GF-D8 (cell line): ENCODE measurements around the gene DGKI.
A peak's percentile ranks its signal among the peaks of the same experiment; 100 is the strongest.

Source experiments
- DNase-seq: peaks from one replicate; lab custom pipeline; 2025; lab: John Stamatoyannopoulos, UW

The DGKI gene

DNA sequence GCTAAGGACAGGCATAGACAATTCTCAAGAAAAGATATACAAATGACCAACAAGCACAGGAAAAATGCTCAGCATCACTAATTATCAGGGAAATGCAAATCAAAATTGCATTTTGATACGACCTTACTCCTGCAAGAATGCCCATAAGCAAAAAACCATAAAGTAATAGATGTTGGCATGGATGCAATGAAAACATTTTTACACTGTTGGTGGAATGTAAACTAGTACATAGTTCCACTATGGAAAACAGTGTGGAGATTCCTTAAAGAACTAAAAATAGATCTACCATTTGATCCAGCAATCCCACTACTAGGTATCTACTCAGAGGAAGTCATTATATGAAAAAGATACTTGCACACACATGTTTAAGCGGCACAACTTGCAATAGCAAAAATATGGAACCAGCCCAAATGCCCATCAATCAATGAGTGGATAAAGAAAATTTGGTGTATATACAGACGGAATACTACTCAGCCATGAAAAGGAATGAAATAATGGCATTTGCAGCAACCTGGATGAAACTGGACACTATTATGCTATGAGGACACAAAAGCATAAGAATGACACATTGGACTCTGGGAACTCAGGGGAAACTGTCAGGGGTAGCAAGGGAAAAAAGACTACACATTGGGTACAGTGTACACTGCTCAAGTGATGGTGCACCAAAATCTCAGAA is 59.3 kb downstream of the DGKI start:
- no peak for DNase-seq

DNA sequence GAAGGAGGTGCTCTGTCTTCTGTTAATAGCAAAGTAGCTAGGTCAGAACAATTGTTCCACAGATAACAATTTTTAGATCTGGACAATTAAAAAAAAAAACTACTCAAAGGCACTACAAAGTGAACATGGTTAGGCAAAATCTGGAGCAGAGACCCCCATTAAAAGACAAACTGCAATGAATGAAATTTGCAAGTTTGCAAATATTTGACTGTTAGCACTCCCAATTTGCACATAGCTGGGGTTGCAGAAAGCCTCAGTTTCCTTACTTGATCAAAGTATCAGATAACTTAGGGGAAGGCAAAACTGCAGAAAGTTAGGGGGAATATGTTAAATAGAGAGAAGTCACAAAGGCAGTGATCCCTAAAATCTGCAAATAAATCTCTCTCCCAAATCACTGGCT is 68.3 kb downstream of the DGKI start:
- no peak for DNase-seq

DNA sequence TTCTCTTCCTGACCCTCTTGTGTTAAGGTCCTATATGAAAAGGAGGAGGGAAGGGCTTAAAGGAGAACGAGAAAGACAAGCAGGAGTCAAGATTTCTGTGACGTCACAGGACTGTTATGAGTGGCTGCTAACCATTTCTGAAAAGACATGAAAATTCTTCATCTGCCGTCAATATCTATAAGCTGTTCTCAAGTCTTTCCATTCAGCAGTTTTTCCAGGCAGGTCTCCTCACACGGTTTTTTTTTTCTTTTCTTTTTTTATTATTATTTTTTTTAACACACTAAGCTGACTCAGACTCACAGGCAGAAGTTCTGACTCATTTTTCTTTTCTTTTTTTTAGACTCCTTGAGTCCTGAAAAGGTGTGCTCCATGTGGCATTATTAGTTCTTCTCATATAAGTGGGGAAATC is 72.0 kb downstream of the DGKI start:
- DNase-seq = no peak

GRCh38 chr7:137772748-137773147 is 74.0 kb downstream of the DGKI start:
- no peak for DNase-seq

DNA sequence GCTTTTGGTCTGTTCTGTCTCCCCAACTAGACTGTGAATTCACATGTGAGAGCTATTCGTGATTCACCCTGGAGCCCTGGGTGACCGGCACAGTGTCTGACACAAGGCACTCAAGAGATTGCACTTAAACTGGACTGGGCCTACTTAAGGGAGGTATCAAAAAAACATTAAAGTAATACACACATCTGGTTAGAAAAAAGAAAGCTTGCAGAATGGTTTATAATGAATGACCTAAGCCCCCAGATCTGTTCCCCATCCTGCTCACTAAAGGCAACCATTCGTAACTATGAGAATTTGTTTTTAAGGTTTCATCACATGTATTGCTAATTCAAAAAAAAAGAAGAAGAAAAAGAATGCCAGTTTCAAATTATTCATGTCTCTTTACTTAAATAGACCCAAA is 74.5 kb downstream of the DGKI start:
- no peak for DNase-seq

GRCh38 chr7:137771679-137772078 is 75.1 kb downstream of the DGKI start:
- no peak for DNase-seq

- DNase-seq = no peak
Measured at GRCh38 chr7:137771273-137771672, 75.5 kb downstream of the DGKI start.

GRCh38 chr7:137768366-137768765 is 78.4 kb downstream of the DGKI start:
- DNase-seq = no peak

GRCh38 chr7:137762334-137762733 is 84.4 kb downstream of the DGKI start:
- no peak for DNase-seq

GRCh38 chr7:137760111-137760510 is 86.7 kb downstream of the DGKI start:
- DNase-seq = no peak

DNA sequence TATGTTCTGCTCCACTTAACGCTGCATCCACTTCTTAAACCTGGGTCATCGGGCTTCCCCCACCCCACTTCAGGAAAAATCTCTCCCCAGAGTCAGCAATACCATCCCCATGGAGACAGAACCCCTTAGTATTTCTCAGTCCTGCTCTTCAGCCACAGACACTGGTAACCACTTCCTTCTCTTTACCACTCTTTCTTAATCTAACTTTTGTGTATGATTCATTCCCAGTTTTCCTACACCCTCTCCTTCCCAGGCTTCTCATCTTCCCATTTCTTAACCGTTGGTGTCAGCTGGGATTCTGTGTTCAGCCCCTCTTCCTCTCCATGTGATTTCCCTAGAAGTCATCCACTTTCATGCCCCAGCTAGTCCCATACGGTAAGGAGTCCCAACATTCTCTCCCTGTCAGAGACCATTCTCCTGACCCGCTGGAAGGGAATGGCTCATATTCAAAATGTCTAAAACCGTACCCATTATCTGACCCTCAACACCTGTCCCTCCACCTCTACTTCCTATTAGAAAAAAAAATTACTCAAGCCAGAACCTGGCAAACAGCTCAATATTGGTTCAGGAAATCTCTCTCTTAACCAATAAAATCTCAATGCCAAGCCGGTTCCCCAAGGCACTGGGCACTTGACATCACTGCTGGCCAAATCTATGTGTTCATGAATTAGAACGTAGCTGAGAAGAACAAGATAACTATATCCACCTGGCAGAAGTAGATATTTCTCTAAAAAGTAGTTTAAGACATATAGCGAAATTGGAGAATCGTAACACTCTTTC is 89.4 kb downstream of the DGKI start:
- no peak for DNase-seq

- no peak for DNase-seq
Measured at GRCh38 chr7:137755846-137756651, 90.7 kb downstream of the DGKI start.

GRCh38 chr7:137755427-137755826 is 91.3 kb downstream of the DGKI start:
- peak; percentile 85 for DNase-seq

GRCh38 chr7:137753948-137754851 is 92.6 kb downstream of the DGKI start:
- DNase-seq = no peak

DNA sequence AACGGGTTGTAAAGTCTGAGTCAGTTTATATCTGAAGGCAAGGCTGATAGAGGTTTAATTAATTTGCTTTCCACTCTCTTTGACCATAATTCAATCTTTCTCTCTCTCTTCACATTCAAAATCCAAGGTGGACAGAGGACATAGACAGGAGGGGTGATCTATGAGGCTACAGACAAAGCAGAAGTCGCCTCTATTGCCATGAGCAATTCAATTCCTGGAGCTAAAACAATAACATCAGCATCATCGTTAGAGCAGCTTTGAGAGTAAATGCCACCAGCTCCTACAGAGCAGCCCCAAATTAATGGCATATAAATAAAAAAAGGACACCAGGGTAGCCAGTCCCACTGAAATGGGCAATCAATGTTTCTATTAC is 93.2 kb downstream of the DGKI start:
- DNase-seq = no peak

GRCh38 chr7:137753067-137753466 is 93.7 kb downstream of the DGKI start:
- no peak for DNase-seq

GRCh38 chr7:137751361-137752009 is 95.3 kb downstream of the DGKI start:
- no peak for DNase-seq

DNA sequence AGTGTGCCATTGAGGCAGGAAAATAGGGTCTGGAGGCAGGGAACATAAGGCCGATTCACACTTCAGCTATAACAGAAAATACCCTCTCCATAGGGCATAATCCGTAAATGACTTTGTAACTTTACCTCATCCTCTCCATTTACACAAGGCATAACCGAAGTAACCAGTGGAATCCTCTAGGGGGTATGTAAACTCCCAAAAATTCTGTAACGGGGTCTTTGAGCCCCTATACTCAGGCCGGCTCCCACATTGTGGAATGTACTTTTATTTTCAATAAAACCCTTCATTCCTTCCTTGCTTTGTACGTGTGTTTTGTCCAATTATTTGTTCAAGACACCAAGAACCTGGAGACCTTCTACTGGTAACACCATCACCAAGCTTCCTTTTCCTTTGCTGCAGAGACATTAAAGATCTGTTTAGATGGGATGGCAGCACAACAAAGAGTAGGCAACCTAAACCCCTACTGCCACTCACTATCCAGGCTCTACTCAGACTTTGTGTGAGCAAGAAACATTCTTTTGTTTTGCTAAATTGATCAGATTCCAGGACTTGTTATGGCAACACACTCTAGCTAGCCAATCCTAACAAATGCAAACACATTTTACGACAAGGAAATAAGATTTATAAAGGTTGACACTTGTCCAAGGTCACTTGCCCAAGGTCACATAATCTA is 99.3 kb downstream of the DGKI start:
- no peak for DNase-seq

DNA sequence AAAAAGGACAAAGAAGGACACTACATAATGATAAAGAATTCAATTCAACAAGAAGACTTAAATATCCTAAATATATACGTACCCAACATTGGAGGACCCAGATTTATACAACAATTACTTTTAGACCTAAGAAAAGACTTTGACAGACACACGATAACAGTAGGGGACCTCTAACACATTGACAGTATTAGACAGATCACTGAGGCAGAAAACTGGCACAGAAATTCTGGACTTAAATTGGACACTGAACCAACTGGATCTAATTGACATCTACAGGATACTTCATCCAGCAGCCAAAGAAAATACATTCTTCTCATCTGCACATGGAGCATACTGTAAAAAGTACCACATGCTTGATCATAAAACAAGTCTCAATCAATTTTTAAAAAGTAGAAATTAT is 103.8 kb downstream of the DGKI start:
- DNase-seq = no peak

- no peak for DNase-seq
Measured at GRCh38 chr7:137742051-137742450, 104.7 kb downstream of the DGKI start.

- DNase-seq = no peak
Measured at GRCh38 chr7:137741443-137741842, 105.3 kb downstream of the DGKI start.
